ENCODE results near the gene OSBPL2.

OSBPL2 gene

GRCh38 chr20:62262064-62262463, 23.7 kb downstream of the OSBPL2 start:
- DNase-seq: no peak

GRCh38 chr20:62263396-62263795, 25.1 kb downstream of the OSBPL2 start:
- DNase-seq: no peak

- DNase-seq: peak in 1 of 3 experiments; percentile 41
These were observed 27.0 kb downstream of the OSBPL2 start for GRCh38 chr20:62265365-62265764.

- no peak for DNase-seq
These were observed 28.0 kb downstream of the OSBPL2 start for GRCh38 chr20:62266340-62266739.

GRCh38 chr20:62266851-62267250, 28.5 kb downstream of the OSBPL2 start:
- no peak for DNase-seq

- no peak for DNase-seq
These were observed 29.2 kb downstream of the OSBPL2 start for GRCh38 chr20:62267543-62267942.

GRCh38 chr20:62268228-62268900, 30.0 kb downstream of the OSBPL2 start:
- DNase-seq: no peak

- DNase-seq: no peak
These were observed 31.1 kb downstream of the OSBPL2 start for GRCh38 chr20:62269378-62269777.

GRCh38 chr20:62269871-62270270, 31.6 kb downstream of the OSBPL2 start:
- no peak for DNase-seq

- no peak for DNase-seq
These were observed 33.9 kb downstream of the OSBPL2 start for GRCh38 chr20:62272200-62272599.

GRCh38 chr20:62273416-62273815, 35.1 kb downstream of the OSBPL2 start:
- no peak for DNase-seq

GRCh38 chr20:62274332-62274950, 36.1 kb downstream of the OSBPL2 start:
- DNase-seq: peak in 1 of 3 experiments; percentile 82

- no peak for DNase-seq
These were observed 36.9 kb downstream of the OSBPL2 start for GRCh38 chr20:62275219-62275618.

- DNase-seq: no peak
These were observed 38.1 kb downstream of the OSBPL2 start for GRCh38 chr20:62276439-62276838.

GRCh38 chr20:62277253-62277652, 38.9 kb downstream of the OSBPL2 start:
- no peak for DNase-seq

- DNase-seq: no peak
These were observed 42.0 kb downstream of the OSBPL2 start for GRCh38 chr20:62280303-62280702.

GRCh38 chr20:62281161-62281933, 43.0 kb downstream of the OSBPL2 start:
- peak in 1 of 3 experiments; percentile 100 for DNase-seq

- DNase-seq: no peak
These were observed 43.8 kb downstream of the OSBPL2 start for GRCh38 chr20:62282103-62282502.

GRCh38 chr20:62282877-62283503, 44.7 kb downstream of the OSBPL2 start:
- peak in 1 of 3 experiments; percentile 25 for DNase-seq

GRCh38 chr20:62284448-62284847, 46.1 kb downstream of the OSBPL2 start:
- DNase-seq: no peak

- DNase-seq: no peak
These were observed 46.8 kb downstream of the OSBPL2 start for GRCh38 chr20:62285151-62285550.

GRCh38 chr20:62285722-62286121, 47.4 kb downstream of the OSBPL2 start:
- no peak for DNase-seq

GRCh38 chr20:62286493-62287064, 48.3 kb downstream of the OSBPL2 start:
- DNase-seq: peak in 1 of 3 experiments; percentile 43

All from NCI-H1417 (cell line).